NT2/D1 (cell line): ENCODE results near the gene AKNA.

Experiments
- SUZ12 ChIP-seq: IDR thresholded peaks from 2 replicates; pipeline ENCODE4 v1.6.1; 2011; ENCODE audit not compliant: insufficient read length, insufficient read depth; ENCODE audit errors: extremely low read depth
- ZNF274 ChIP-seq: IDR thresholded peaks from 2 replicates; pipeline ENCODE4 v1.6.1; 2011; ENCODE audit warnings: mild to moderate bottlenecking, low read depth, low read length

- no peak for TF ChIP-seq SUZ12
- TF ChIP-seq ZNF274: no peak
Observed at GRCh38 chr9:114400772-114401171, 13.0 kb upstream of the AKNA start.
